Activated CD8-positive, alpha-beta memory T cell treated with anti-CD3 and anti-CD28 coated beads, Interleukin-2, amount 50 U/mL, for 1 hour (primary cell): ENCODE data around the gene TTC22.

ENCODE experiments used
- DNase-seq: peaks from one replicate; pipeline ENCODE4 v3.0.0-alpha.2; 2020; ENCODE audit errors: extremely low read depth

Gene TTC22

DNA sequence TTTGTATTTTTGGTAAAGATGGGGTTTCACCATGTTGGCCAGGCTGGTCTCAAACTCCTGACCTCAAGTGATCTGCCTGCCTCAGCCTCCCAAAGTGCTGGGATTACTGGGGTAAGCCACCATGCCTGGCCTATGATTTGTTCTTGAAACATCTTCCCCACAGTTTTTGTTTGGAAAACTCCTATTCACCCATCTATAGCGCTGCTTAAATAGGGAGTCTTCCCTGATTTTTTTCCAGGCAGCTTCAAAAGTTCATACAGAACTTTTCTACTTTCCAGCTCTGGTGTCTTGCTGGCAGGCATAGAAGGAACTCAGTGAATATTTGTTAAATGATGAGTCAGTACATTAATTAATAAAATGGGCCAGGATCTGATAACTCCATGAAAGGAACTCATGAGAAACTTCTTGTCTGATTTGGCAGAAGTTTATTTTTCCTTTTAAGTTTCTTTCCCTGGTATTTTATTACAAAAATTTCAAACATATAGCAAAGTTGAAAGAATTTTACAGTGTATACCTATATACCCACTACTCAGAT lies 33.0 kb upstream of the TTC22 start:
- no peak for DNase-seq

DNA sequence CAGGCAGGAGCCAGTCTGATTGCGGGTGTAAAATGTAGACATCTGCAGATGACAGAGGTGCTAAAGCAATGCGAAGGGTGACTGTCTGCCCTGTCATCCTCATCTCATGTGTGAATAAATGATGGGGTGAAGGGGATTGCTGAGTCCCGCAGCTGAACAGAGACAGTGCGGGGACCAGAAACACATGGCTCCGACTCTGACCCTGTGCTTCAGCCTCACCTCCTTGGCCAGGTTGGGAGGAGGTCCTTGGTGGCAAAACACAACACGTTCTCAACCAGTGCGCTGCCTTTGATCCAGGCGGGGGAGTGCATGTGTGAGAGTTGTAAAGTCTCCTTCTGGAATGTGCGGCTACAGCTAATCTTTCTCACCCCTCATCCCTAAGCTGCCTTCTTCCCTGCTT lies 32.0 kb upstream of the TTC22 start:
- DNase-seq: no peak

DNA sequence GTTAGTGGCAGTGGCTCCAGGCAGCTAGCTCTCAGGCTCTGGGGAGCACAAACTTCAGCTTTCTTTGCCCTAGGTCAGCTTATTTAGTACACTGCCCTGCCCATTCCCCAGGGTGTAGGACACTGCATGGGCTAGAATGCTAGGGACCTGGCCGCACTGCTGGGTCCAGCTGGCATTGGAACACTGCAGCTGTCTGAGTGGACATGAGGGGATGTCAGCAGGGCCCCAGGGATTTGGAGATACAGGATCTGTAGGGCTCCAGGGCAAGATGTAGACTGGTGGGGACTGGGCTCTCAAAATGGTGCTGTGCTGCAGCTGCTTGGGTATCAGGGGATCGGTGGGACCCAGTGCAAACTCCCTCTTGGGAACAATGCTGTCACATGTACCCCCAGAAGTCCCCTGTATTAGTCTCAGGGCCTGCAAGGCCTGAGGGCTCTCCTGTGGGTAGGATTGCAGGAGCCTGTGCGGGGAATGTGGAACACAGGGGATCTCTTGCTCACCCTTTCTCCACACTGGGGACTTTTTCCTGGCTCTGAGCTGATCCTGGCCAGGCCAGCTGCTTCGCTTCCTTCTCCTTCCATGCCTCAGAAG lies 25.2 kb upstream of the TTC22 start:
- no peak for DNase-seq

DNA sequence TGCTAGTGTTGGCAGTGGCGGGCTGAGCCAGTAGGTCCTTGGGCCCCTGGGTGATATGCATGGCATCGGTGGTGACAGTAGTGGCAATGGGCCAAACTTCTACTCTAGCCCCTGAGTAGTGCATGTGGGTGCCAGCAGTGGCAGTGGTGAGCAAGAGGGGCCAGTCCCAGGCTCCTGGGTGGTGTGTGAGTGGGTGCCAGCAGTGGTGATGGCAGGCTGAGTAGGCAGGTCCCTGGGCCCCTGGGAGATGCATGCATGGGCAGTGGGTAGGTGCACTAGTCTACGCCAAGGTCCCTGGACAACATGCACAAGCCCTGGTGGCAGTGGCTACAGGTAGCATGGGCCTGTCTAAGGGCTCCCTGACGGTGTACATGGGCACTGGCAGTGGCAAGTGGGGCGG lies 24.6 kb upstream of the TTC22 start:
- DNase-seq: no peak

DNA sequence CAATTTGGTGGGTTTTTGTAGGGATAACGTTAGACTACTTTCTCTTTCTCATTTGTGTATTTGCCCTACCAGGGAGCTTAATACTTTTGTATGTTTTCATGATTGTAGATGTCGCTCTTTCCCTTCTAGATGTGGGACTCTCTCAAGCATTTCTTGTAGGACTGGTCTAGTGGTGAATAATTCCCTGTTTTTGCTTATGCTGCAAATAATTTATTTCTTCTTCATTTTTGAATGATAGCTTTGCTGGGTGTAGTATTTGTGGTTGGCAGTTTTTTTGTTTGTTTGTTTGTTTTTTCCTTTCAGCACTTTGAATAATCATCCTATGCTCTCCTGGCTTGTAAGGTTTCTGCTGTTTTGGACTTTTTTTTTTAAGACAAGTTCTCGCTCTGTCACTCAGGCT lies 22.5 kb upstream of the TTC22 start:
- DNase-seq: no peak

GRCh38 chr1:54819733-54820132 lies 18.6 kb upstream of the TTC22 start:
- DNase-seq: no peak

GRCh38 chr1:54819195-54819536 lies 18.0 kb upstream of the TTC22 start:
- no peak for DNase-seq

DNA sequence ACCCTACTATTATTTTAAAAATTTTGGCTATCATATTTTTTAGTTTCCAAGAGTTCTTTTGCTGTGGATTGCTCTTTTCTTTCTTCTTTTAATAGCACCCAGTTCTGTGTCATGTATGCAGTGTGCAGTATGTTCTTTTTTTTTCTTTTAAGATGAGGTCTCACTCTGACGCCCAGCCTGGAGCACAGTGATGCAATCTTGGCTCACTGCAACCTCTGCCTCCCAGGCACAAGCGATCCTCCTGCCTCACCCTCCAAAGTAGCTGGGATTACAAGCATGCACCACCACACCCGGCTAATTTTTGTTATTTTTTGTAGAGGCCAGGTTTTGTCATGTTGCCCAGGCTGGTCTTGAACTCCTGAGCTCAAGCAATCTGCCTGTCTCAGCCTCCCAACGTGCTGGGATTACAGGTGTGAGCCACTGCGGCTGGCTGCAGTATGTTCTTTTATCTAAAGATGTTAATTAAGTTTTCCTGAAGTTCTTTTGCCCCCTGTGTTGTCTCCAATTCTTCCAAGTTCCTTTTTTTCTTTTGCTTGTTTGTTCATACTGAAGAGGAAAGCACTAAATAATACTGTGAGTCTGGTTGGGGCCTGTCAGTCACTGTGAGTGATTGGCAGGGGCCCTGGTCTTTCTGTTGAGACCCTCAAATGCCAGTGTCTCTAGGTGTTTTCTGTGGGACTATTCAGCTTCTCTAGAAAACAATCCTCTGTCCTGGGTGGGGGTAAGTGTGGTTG lies 17.5 kb upstream of the TTC22 start:
- DNase-seq: no peak

- DNase-seq: no peak
Observed at GRCh38 chr1:54816951-54817350, 15.8 kb upstream of the TTC22 start.

GRCh38 chr1:54816130-54816529 lies 15.0 kb upstream of the TTC22 start:
- DNase-seq: no peak

GRCh38 chr1:54815086-54815876 lies 14.2 kb upstream of the TTC22 start:
- DNase-seq: no peak

- no peak for DNase-seq
Observed at GRCh38 chr1:54814571-54814970, 13.4 kb upstream of the TTC22 start.

DNA sequence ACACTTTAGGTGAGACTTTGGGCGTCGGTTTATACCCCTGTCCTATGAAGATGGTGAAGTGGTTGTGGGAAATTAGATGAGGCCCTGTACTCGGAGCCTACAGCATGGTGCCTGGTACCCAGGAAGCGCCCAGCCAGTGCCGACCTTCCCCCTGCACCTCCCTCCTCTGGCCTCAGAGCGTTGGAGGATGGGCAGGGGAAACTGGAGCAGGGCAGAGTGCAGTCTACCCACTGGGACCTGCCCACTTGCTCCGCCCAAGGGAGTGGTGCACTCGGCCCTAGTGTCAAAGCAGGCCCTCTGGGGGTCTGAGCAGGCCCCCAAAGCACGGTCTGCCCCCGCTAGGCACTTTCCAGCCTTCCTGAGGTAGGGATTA lies 13.0 kb upstream of the TTC22 start:
- DNase-seq: no peak

DNA sequence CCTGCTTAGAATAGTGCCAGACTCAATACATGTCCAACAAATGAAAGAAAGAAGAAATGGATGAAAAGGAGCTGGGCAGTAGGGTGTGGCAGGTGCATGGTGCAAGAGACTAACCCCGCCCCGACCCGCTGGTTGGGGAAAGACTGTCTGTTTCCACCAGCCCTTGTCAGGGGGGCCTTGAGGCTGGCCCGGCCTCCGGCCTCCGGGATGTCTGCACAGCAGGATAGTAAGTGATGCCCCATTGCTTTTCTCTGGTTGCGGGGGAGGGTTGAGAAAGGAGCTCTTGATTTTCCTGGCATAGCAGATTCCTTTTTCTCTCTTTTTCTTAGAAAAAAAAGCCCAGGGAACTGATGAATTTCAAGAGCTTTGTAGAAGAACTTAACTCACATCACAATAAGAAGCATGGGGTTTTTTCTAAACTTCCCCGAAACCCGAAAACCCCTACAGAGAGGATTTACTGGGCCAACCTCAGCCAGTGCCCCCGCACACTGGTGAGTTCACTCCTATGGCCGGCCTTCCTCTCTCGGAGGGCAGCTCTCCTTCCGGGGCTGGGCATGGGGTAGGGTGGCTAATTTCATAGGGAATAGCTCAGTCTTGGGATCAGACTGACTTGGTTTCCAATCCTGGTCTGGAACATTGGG lies 12.5 kb upstream of the TTC22 start:
- no peak for DNase-seq

DNA sequence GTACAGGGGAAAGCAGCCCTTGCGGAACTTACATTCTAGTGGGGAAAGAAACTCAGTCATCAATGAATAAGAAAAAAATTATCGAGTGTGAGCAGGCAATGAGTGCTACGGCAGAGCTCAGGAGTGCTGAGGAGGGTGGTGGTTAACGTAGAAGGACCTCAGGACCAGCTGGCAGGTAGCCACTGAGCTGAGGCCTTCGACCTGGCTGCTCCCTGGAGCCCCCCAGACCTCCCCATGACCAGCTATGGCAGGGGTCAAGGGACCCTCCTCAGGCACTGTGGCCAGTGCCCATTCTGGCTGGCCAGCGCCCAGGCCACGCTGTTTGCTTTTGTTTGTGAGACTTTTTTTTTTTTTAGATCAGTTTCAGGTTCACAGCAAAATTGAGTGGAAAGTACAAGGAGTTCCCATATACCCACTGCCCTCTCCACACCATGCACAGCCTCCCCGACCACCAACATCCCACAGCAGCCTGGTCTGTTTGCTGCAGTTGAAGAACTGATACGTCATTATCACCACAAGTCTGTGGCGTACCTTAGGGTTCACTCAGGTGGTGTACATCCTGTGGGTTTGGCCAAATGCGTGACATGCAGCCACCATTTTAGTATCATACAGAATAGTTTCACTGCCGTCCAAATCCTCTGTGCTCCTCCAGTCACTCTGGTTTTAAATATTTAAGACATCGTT lies 11.8 kb upstream of the TTC22 start:
- DNase-seq: no peak

DNA sequence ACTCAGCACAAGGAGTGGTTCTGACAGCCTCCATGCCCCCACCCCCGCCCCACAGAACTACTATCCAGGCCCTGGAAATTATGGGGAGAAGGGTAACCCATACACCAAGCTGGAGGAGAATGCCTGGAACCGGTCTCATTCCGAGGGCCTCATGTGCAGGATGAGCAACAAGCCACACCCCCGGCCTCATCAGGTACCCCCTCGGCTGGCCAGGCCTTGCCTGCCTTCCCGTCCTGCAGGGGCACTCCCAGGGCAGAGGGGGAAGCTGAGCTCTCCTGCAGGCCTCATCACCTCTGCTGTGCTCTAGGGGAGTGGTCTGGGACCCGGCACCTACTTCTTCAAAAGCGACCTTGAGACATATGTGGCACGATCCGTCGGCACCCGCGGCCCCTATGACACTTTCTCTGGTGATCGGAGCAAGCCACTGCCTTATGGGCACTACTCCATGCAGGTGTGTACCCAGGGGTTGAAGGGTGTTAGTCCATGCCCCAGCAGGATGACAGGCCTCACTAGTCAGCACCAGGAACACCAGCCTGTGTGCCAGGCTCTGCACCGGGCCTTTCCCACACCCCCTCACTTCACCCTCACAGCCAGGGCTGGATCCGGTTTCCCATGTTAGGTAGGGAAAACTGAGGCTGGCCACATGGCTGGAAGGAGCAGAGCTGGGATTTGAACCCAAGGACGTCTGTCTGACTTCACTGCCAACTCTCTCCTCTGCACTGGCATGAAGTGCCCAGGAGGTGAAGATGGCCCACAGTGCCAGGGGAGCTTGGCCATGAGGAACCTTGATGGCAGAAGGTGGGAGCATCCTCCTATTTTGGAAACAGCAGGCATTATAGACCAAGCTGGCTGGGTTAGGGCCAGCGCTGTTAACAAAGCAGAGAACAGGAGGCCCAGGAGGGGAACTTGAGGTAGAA lies 10.9 kb upstream of the TTC22 start:
- no peak for DNase-seq

GRCh38 chr1:54811066-54811465 lies 9.9 kb upstream of the TTC22 start:
- DNase-seq: no peak

- DNase-seq: peak; percentile 20
Observed at GRCh38 chr1:54810153-54810942, 9.2 kb upstream of the TTC22 start.

GRCh38 chr1:54809496-54810074 lies 8.5 kb upstream of the TTC22 start:
- no peak for DNase-seq
